HG02763 (cell line): ENCODE data around the gene PINLYP.
"Not testable (repeated sequence)": the region's sequence is repeated elsewhere in the genome, so short reads cannot be mapped to it uniquely, and the experiment has no call there.

Experiments used
- ATAC-seq: cut with Tn5 transposase; IDR thresholded peaks from one replicate; pipeline ENCODE4 v1.9.1; 2021; ENCODE audit warnings: mild to moderate bottlenecking, moderate library complexity; ENCODE audit not compliant: unreplicated experiment

PINLYP gene

GRCh38 chr19:43599635-43600295 lies 24.2 kb downstream of the PINLYP start:
- ATAC-seq, result no peak

- ATAC-seq, result not testable (repeated sequence)
Observed at GRCh38 chr19:43600326-43600725, 24.7 kb downstream of the PINLYP start.

- ATAC-seq, result no peak
Observed at GRCh38 chr19:43605875-43606568, 30.4 kb downstream of the PINLYP start.

- ATAC-seq, result no peak
Observed at GRCh38 chr19:43606569-43607229, 31.1 kb downstream of the PINLYP start.

GRCh38 chr19:43607238-43608205 lies 31.9 kb downstream of the PINLYP start:
- ATAC-seq, result no peak

- no peak for ATAC-seq
Observed at GRCh38 chr19:43609872-43610271, 34.3 kb downstream of the PINLYP start.

GRCh38 chr19:43610493-43610892 lies 34.9 kb downstream of the PINLYP start:
- ATAC-seq, result no peak

GRCh38 chr19:43611788-43612187 lies 36.2 kb downstream of the PINLYP start, which contains the start of gene SRRM5:
SRRM5 (plus strand) TSS chr19:43612088; CDS start chr19:43612122, 34 bp downstream.
- no peak for ATAC-seq

GRCh38 chr19:43612374-43612773 lies 36.8 kb downstream of the PINLYP start:
- ATAC-seq, result no peak

GRCh38 chr19:43616306-43616705 lies 40.7 kb downstream of the PINLYP start:
- ATAC-seq, result no peak

GRCh38 chr19:43616954-43617353 lies 41.4 kb downstream of the PINLYP start:
- no peak for ATAC-seq

GRCh38 chr19:43618921-43619261 lies 43.3 kb downstream of the PINLYP start:
- ATAC-seq, result peak; percentile 9

- peak; percentile 78 for ATAC-seq
Observed at GRCh38 chr19:43619262-43620060, 43.9 kb downstream of the PINLYP start, which contains the start of gene ZNF428. ZNF428 (minus strand) TSS chr19:43619629; CDS start chr19:43614304, 5,325 bp downstream.

- ATAC-seq, result no peak
Observed at GRCh38 chr19:43620061-43621001, 44.7 kb downstream of the PINLYP start.

- ATAC-seq, result no peak
Observed at GRCh38 chr19:43622070-43622469, 46.5 kb downstream of the PINLYP start.

GRCh38 chr19:43622956-43623355 lies 47.4 kb downstream of the PINLYP start:
- no peak for ATAC-seq

GRCh38 chr19:43623889-43624670 lies 48.5 kb downstream of the PINLYP start:
- no peak for ATAC-seq

GRCh38 chr19:43624933-43625332 lies 49.3 kb downstream of the PINLYP start:
- no peak for ATAC-seq
